ENCODE results near the gene EPHB1. TPM values are rescaled to one million over a fixed set of nuclear protein-coding genes. Genes with fewer than 3 reads are reported as not detected.
A peak's percentile ranks its signal among the peaks of the same experiment; 100 is the strongest.

The EPHB1 gene
- total RNA-seq, 1 donor from 2014 or later, result 8.1 TPM

GRCh38 chr3:134846911-134847317 is 51.9 kb downstream of the EPHB1 start:
- DNase-seq (ENCODE audit: low spot score) (no peak), ATAC-seq (no peak)

- DNase-seq (ENCODE audit: low spot score), result no peak
- no peak for ATAC-seq
Measured at GRCh38 chr3:134847349-134847748, 52.3 kb downstream of the EPHB1 start.

- no peak for DNase-seq (ENCODE audit: low spot score)
- ATAC-seq, result no peak
Measured at GRCh38 chr3:134849561-134849960, 54.5 kb downstream of the EPHB1 start.

GRCh38 chr3:134850761-134851160 is 55.7 kb downstream of the EPHB1 start:
- DNase-seq (ENCODE audit: low spot score), result no peak
- ATAC-seq, result no peak

- no peak for ATAC-seq
Measured at GRCh38 chr3:134852132-134852531, 57.1 kb downstream of the EPHB1 start.

GRCh38 chr3:134852893-134853351 is 57.9 kb downstream of the EPHB1 start:
- ATAC-seq, result no peak
- DNase-seq (ENCODE audit: low spot score), result no peak

More at GRCh38 chr3:134852132-134852531, 57.1 kb downstream of the EPHB1 start:
- no peak for DNase-seq (ENCODE audit: low spot score)

GRCh38 chr3:134854254-134854653 is 59.2 kb downstream of the EPHB1 start:
- DNase-seq (ENCODE audit: low spot score) (no peak), ATAC-seq (no peak)

- DNase-seq (ENCODE audit: low spot score) (no peak), ATAC-seq (no peak)
Measured at GRCh38 chr3:134857356-134857755, 62.3 kb downstream of the EPHB1 start.

GRCh38 chr3:134857776-134858362 is 62.8 kb downstream of the EPHB1 start:
- ATAC-seq (no peak), DNase-seq (ENCODE audit: low spot score) (no peak)

- ATAC-seq (no peak), DNase-seq (ENCODE audit: low spot score) (no peak)
Measured at GRCh38 chr3:134858441-134859035, 63.5 kb downstream of the EPHB1 start.

GRCh38 chr3:134859341-134859740 is 64.3 kb downstream of the EPHB1 start:
- no peak for DNase-seq (ENCODE audit: low spot score)
- no peak for ATAC-seq

GRCh38 chr3:134860141-134860540 is 65.1 kb downstream of the EPHB1 start:
- ATAC-seq, result no peak
- no peak for DNase-seq (ENCODE audit: low spot score)

- ATAC-seq, result no peak
Measured at GRCh38 chr3:134863915-134864314, 68.9 kb downstream of the EPHB1 start.

GRCh38 chr3:134864636-134865035 is 69.6 kb downstream of the EPHB1 start:
- DNase-seq (ENCODE audit: low spot score), result no peak
- ATAC-seq, result peak; percentile 48

More at GRCh38 chr3:134863915-134864314, 68.9 kb downstream of the EPHB1 start:
- DNase-seq (ENCODE audit: low spot score), result no peak

GRCh38 chr3:134867277-134867676 is 72.2 kb downstream of the EPHB1 start:
- no peak for ATAC-seq
- no peak for DNase-seq (ENCODE audit: low spot score)

GRCh38 chr3:134869153-134869726 is 74.2 kb downstream of the EPHB1 start:
- no peak for ATAC-seq
- DNase-seq (ENCODE audit: low spot score), result no peak

- DNase-seq (ENCODE audit: low spot score) (no peak), ATAC-seq (no peak)
Measured at GRCh38 chr3:134871818-134872217, 76.8 kb downstream of the EPHB1 start.

GRCh38 chr3:134872440-134873388 is 77.7 kb downstream of the EPHB1 start:
- DNase-seq (ENCODE audit: low spot score), result no peak
- ATAC-seq, result no peak

GRCh38 chr3:134873789-134874188 is 78.7 kb downstream of the EPHB1 start:
- ATAC-seq (no peak), DNase-seq (ENCODE audit: low spot score) (no peak)

- DNase-seq (ENCODE audit: low spot score) (no peak), ATAC-seq (peak; percentile 79)
Measured at GRCh38 chr3:134874737-134875413, 79.8 kb downstream of the EPHB1 start.

GRCh38 chr3:134876836-134877235 is 81.8 kb downstream of the EPHB1 start:
- DNase-seq (ENCODE audit: low spot score) (no peak), ATAC-seq (no peak)
